H1 (cell line): ENCODE data around the gene NCAPD2. TPM values are rescaled to one million over a fixed set of nuclear protein-coding genes. Genes with fewer than 3 reads are reported as not detected.
A peak's percentile ranks its signal among the peaks of the same experiment; 100 is the strongest.

Source experiments
- ATF3 ChIP-seq: IDR thresholded peaks from 2 replicates; pipeline ENCODE4 v1.6.1; 2011; ENCODE audit warnings: low read depth, mild to moderate bottlenecking, low read length; ENCODE audit not compliant: insufficient read depth
- BACH1 ChIP-seq: IDR thresholded peaks from 2 replicates; pipeline ENCODE4 v1.6.1; 2012; ENCODE audit warnings: low read length, improper control_type of control experiment
- CREB1 ChIP-seq: IDR thresholded peaks from 2 replicates; pipeline ENCODE4 v1.6.1; 2012; ENCODE audit warnings: inconsistent platforms
- E2F6 ChIP-seq: IDR thresholded peaks from 2 replicates; pipeline ENCODE4 v1.6.1; 2012; ENCODE audit warnings: inconsistent platforms
- EZH2 ChIP-seq: fragments of 200-600 bp; sonication (generic); IDR thresholded peaks from 2 replicates; pipeline ENCODE4 v1.7.1; 2012; ENCODE audit warnings: low read depth, mild to moderate bottlenecking, moderate library complexity, low read length, inconsistent platforms; ENCODE audit not compliant: severe bottlenecking
- GTF2F1 ChIP-seq: IDR thresholded peaks from 2 replicates; pipeline ENCODE4 v1.6.1; 2012; ENCODE audit warnings: low read depth, low read length, improper control_type of control experiment, borderline replicate concordance
- HDAC2 ChIP-seq, 2 experiments: fragments of 300-600 bp in 1 of 2; sonication (generic) in 1 of 2; IDR thresholded peaks; 2 replicates each; pipeline ENCODE4 v1.6.1; 2011 to 2012; ENCODE audit warnings: low read depth in 2 of 2, low read length in 2 of 2, mild to moderate bottlenecking in 2 of 2, moderate library complexity in 2 of 2, borderline replicate concordance in 1 of 2, inconsistent platforms in 1 of 2
- MAX ChIP-seq: IDR thresholded peaks from 2 replicates; pipeline ENCODE4 v1.6.1; 2012; ENCODE audit warnings: inconsistent platforms
- PHF8 ChIP-seq: fragments of 200-600 bp; sonication (generic); conservative IDR thresholded peaks from 2 replicates; pipeline ENCODE4 v1.7.1; 2012; ENCODE audit warnings: low read depth, mild to moderate bottlenecking, inconsistent platforms, low read length, moderate library complexity
- POLR2AphosphoS5 ChIP-seq: IDR thresholded peaks from 2 replicates; pipeline ENCODE4 v1.6.1; 2011; ENCODE audit warnings: low read depth, low read length
- TBP ChIP-seq: IDR thresholded peaks from 2 replicates; pipeline ENCODE4 v1.6.1; 2011; ENCODE audit warnings: low read depth, low read length, improper control_type of control experiment
- polyA plus RNA-seq, 7 experiments: library from polyadenylated mRNA; depleted of rRNA in 3 of 7; stranded (reverse) in 5 of 7; unstranded in 2 of 7; fragments of >200 nt in 5 of 7; fragments of 200-250 nt in 2 of 7; gene quantifications; 1 replicate in 5 of 7; 2 replicates in 1 of 7; 4 replicates in 1 of 7; pipeline versions ENCODE4 v1.2.1 to v1.2.3, GENCODE V29; 2011 to 2013; ENCODE audit warnings: missing spikeins in 2 of 7, mixed read lengths in 2 of 7
- total RNA-seq: library from RNA; stranded (reverse); fragmentation: NEBNext Ultra II Directional; extraction: Animal tissue kit (Norgen Biotek cat#: 25700); gene quantifications from 2 replicates; pipeline ENCODE4 v1.2.1, GENCODE V29; 2021

The NCAPD2 gene
- total and polyA plus RNA-seq, 2 of the 8 experiments (the other 6 are each of a cell fraction or from before 2014, with no cell fraction given): 55.8 to 132 TPM

- TF ChIP-seq ATF3 (no peak), EZH2 (no peak), E2F6 (0 out of 2 replicates have a peak, but pooled peaks have one; percentile 55), MAX (peak; percentile 57), BACH1 (no peak), HDAC2 (IDR thresholded peaks at IDR 0.05; ENCODE audit: borderline replicate concordance in 1 of 2, low read depth in 2 of 2, low read length in 2 of 2) (no peak; a peak in 1 of 4 replicates), POLR2AphosphoS5 (peak; percentile 88), PHF8 (peak; percentile 88), GTF2F1 (no peak), TBP (peak; percentile 72; the same call in 1 of the 2 replicates), CREB1 (peak; percentile 79)
These were observed 935 bp upstream of the NCAPD2 start, which contains the start of gene MRPL51 (continued) for GRCh38 chr12:6492838-6493496.
